Parathyroid adenoma (tissue), 2 donors: ENCODE data around the gene TMEM178B.

ENCODE experiments used
- H2AFZ ChIP-seq: fragments of 300-600 bp; sonication (generic); one replicate; pipeline ENCODE4 v1.7.0; 2017; ENCODE audit warnings: antibody characterized with exemption, mild to moderate bottlenecking
- H3K27ac ChIP-seq: fragments of 300-600 bp; sonication (generic); one replicate; pipeline ENCODE4 v1.7.0; 2017
- H3K27me3 ChIP-seq: fragments of 300-600 bp; sonication (generic); one replicate; pipeline ENCODE4 v1.7.0; 2017; ENCODE audit warnings: low read length; ENCODE audit not compliant: control insufficient read depth, insufficient read depth
- H3K36me3 ChIP-seq: fragments of 300-600 bp; sonication (generic); one replicate; pipeline ENCODE4 v1.7.0; 2017; ENCODE audit warnings: low read length; ENCODE audit not compliant: control insufficient read depth, insufficient read depth
- H3K4me1 ChIP-seq: fragments of 300-600 bp; sonication (generic); one replicate; pipeline ENCODE4 v1.7.0; 2017; ENCODE audit warnings: control low read depth
- H3K4me2 ChIP-seq: fragments of 300-600 bp; sonication (generic); one replicate; pipeline ENCODE4 v1.7.0; 2017; ENCODE audit warnings: low read length
- H3K4me3 ChIP-seq: fragments of 300-600 bp; sonication (generic); one replicate; pipeline ENCODE4 v1.7.0; 2017; ENCODE audit warnings: low read depth, low read length
- H3K79me2 ChIP-seq: fragments of 300-600 bp; sonication (generic); one replicate; pipeline ENCODE4 v1.7.0; 2017; ENCODE audit warnings: control low read depth
- H3K9ac ChIP-seq: fragments of 300-600 bp; sonication (generic); one replicate; pipeline ENCODE4 v1.7.0; 2017; ENCODE audit warnings: mild to moderate bottlenecking
- H3K9me3 ChIP-seq: fragments of 300-600 bp; sonication (generic); one replicate; pipeline ENCODE4 v1.7.0; 2017; ENCODE audit warnings: low read length; ENCODE audit not compliant: control insufficient read depth
- TF ChIP-seq, protein P1 (sequence below): fragments of 300-600 bp; sonication (generic); IDR thresholded peaks from one replicate; pipeline ENCODE4 v1.7.0; 2017; ENCODE audit warnings: antibody characterized with exemption, mild to moderate bottlenecking
- donor health status: primary hyperparathyroidism.

Gene TMEM178B

DNA sequence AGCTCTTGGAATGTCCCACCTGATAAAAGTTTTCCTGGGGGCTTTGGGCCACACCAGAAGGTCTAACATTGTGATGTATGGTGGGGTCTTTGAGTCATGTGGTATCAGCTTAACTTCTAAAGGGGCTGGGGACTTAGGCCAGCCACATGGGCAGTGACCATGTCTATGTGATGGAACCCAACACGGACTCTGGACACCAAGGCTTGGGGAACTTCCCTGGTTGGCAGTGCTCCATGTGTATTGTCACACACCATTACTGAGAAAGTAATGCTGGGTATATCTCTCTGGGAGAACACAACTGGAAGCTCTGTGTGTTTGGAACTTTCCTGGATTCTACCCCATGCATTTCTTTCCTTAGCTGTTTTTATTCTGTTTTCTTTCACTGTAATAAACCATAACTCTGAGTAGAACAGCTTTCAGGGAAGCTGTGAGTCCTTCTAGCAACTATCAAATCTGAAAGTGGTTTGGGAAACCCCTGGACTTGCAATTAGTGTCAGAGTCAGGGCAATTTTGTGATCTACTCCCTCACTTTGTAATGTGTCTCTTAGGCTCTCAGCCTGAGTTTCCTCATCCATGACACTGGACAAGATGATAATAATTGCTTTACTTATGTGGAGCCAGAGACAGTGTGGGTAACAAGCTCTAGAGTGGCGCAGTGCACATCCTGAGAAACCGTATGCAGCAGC lies 448.9 kb downstream of the TMEM178B start:
- no peaks in the 10 kb centered on the region for H3K27me3 ChIP-seq
- no peak overlapping the region for H3K4me2 ChIP-seq
- H3K9me3 ChIP-seq = no peaks in the 10 kb centered on the region
- no peak overlapping the region for H3K4me3 ChIP-seq
- no peak overlapping the region for H3K9ac ChIP-seq
- no peaks in the 10 kb centered on the region for H3K79me2 ChIP-seq
- H3K4me1 ChIP-seq = no peaks in the 10 kb centered on the region
- no peak overlapping the region for H2AFZ ChIP-seq
- TF ChIP-seq, protein P1, sequence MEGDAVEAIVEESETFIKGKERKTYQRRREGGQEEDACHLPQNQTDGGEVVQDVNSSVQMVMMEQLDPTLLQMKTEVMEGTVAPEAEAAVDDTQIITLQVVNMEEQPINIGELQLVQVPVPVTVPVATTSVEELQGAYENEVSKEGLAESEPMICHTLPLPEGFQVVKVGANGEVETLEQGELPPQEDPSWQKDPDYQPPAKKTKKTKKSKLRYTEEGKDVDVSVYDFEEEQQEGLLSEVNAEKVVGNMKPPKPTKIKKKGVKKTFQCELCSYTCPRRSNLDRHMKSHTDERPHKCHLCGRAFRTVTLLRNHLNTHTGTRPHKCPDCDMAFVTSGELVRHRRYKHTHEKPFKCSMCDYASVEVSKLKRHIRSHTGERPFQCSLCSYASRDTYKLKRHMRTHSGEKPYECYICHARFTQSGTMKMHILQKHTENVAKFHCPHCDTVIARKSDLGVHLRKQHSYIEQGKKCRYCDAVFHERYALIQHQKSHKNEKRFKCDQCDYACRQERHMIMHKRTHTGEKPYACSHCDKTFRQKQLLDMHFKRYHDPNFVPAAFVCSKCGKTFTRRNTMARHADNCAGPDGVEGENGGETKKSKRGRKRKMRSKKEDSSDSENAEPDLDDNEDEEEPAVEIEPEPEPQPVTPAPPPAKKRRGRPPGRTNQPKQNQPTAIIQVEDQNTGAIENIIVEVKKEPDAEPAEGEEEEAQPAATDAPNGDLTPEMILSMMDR = no peak
- no peaks in the 10 kb centered on the region for H3K36me3 ChIP-seq
- H3K27ac ChIP-seq = no peak overlapping the region

DNA sequence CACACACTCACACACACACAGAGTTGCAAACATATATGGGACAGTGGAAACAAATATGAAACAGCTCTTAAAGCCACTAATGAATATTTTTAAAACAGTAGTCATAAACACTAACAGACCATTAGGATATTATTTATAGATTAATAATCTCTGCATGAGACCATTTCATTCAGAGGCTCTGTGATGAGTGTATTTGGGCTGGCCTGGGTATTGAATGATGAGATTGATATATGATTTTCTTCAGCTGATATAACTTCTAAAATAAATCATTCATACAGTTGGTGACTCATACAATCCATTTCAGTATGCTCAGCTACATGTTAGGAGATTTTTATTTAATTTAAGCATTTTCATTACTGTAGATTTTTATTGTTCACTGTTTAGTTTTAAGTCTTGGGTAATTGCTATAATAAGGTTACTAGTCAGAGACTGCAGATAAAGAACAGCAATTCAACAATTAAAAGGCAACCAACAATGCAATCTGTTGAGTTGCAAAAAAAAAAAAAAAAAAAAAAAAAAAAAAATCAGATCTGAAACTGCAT lies 452.2 kb downstream of the TMEM178B start:
- Histone ChIP-seq H3K4me3 (no peak overlapping the region), H3K9ac (no peak overlapping the region), H3K27ac (no peak overlapping the region), H3K36me3 (no peaks in the 10 kb centered on the region), H3K4me1 (no peaks in the 10 kb centered on the region), H3K9me3 (no peaks in the 10 kb centered on the region), H3K4me2 (no peak overlapping the region), H2AFZ (no peak overlapping the region), H3K27me3 (no peaks in the 10 kb centered on the region), H3K79me2 (no peaks in the 10 kb centered on the region)
- TF ChIP-seq, protein P1 = no peak

DNA sequence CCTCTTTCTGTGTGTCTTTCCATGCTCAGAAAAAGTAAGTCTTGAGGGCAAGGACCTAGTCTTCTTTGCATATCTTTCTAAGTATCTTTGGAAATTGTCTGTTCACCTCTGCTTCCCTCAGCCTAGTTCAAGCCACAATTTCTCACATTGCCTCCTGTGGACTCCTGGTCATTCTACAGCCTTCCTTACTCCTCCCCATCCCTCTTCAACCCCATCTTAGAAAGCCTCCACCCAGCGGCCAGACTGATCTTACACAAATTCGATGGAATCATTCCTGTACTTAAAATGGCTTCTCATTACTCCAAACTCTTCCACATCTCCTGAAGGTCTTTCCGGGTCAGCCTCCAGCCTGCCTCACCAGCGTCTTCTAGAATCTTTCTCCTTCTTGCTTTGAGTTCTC lies 453.2 kb downstream of the TMEM178B start:
- no peak overlapping the region for H3K4me2 ChIP-seq
- H3K9ac ChIP-seq = no peak overlapping the region
- H3K79me2 ChIP-seq = no peaks in the 10 kb centered on the region
- no peaks in the 10 kb centered on the region for H3K9me3 ChIP-seq
- H3K27me3 ChIP-seq = no peaks in the 10 kb centered on the region
- H2AFZ ChIP-seq = no peak overlapping the region
- no peak overlapping the region for H3K4me3 ChIP-seq
- H3K27ac ChIP-seq = no peak overlapping the region
- TF ChIP-seq, protein P1 = no peak
- no peaks in the 10 kb centered on the region for H3K36me3 ChIP-seq
- no peaks in the 10 kb centered on the region for H3K4me1 ChIP-seq

DNA sequence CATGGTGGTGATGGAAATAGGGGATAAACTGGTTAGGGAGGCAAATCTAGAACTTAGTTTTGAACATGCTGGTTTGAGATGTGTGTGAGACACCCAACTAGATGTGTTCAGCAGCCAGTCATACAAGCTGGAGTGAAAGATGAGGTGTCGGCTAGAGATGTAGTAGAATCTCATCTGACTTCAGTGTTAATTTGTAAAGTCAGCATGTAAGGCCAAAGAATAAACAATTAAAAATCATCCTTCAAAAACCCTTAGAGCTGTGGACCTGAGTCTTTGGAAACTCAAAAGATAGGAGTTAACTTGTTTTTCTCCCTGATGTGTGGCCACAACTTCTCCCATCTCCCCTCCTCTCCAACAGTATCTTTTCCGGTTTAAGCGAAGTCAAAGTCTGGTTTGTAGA lies 454.5 kb downstream of the TMEM178B start:
- Histone ChIP-seq H3K4me2 (no peak overlapping the region), H3K4me1 (no peaks in the 10 kb centered on the region)

More for the DNA sequence above, 454.5 kb downstream of the TMEM178B start:
- TF ChIP-seq, protein P1 = no peak
- Histone ChIP-seq H3K27me3 (no peaks in the 10 kb centered on the region), H3K9ac (no peak overlapping the region), H3K27ac (no peak overlapping the region), H3K36me3 (no peaks in the 10 kb centered on the region), H2AFZ (no peak overlapping the region), H3K4me3 (no peak overlapping the region), H3K9me3 (no peaks in the 10 kb centered on the region), H3K79me2 (no peaks in the 10 kb centered on the region)
